Stimulated activated effector memory CD8-positive, alpha-beta T cell treated with anti-CD3 and anti-CD28 coated beads, Interleukin-12 subunit alpha, Interleukin-12 subunit beta, amount 100 ng/mL, for 72 hours (primary cell): ENCODE results near the gene CLSTN2.
A peak's percentile ranks its signal among the peaks of the same experiment; 100 is the strongest.

Experiments
- ATAC-seq: fragments of 150-1000 bp; cut with Tn5 transposase; 2 replicates; pipeline ENCODE4 v1.10.0; 2021
- DNase-seq, 2 donors: peaks; one replicate each; pipeline ENCODE4 v3.0.0; 2021 to 2022; ENCODE audit warnings: low spot score in 2 of 2
- H3K27ac Mint-ChIP-seq: one replicate; pipeline ENCODE4 v1.8.0; 2022; ENCODE audit warnings: mild to moderate bottlenecking, mixed read lengths
- H3K36me3 Mint-ChIP-seq: one replicate; pipeline ENCODE4 v1.8.0; 2022; ENCODE audit warnings: mild to moderate bottlenecking, mixed read lengths
- H3K4me1 Mint-ChIP-seq: one replicate; pipeline ENCODE4 v1.8.0; 2022; ENCODE audit warnings: mixed read lengths
- H3K4me3 Mint-ChIP-seq: one replicate; pipeline ENCODE4 v1.8.0; 2022; ENCODE audit warnings: mild to moderate bottlenecking, mixed read lengths
- H3K9me3 Mint-ChIP-seq: one replicate; pipeline ENCODE4 v1.8.0; 2022; ENCODE audit warnings: mixed read lengths

Gene CLSTN2

GRCh38 chr3:140434261-140434905 lies 499.4 kb downstream of the CLSTN2 start:
- DNase-seq (peak in 1 of 2 donors; percentile 34), ATAC-seq (peak; percentile 24)
- Mint-ChIP-seq H3K9me3 (no peaks in the 10 kb centered on the region), H3K4me1 (no peaks in the 10 kb centered on the region), H3K4me3 (no peak overlapping the region), H3K36me3 (no peaks in the 10 kb centered on the region), H3K27ac (no peak overlapping the region)

- no peaks in the 10 kb centered on the region for H3K4me1 Mint-ChIP-seq
- no peak for ATAC-seq
- no peaks in the 10 kb centered on the region for H3K36me3 Mint-ChIP-seq
- no peak overlapping the region for H3K4me3 Mint-ChIP-seq
- DNase-seq: no peak
- no peak overlapping the region for H3K27ac Mint-ChIP-seq
- H3K9me3 Mint-ChIP-seq: no peaks in the 10 kb centered on the region
Measured at GRCh38 chr3:140436421-140436820, 501.4 kb downstream of the CLSTN2 start.

- no peaks in the 10 kb centered on the region for H3K9me3 Mint-ChIP-seq
- ATAC-seq (no peak), DNase-seq (no peak)
- H3K4me1 Mint-ChIP-seq: no peaks in the 10 kb centered on the region
- H3K27ac Mint-ChIP-seq: no peak overlapping the region
- H3K36me3 Mint-ChIP-seq: no peaks in the 10 kb centered on the region
- no peak overlapping the region for H3K4me3 Mint-ChIP-seq
Measured at GRCh38 chr3:140438736-140439470, 503.9 kb downstream of the CLSTN2 start.

- Mint-ChIP-seq H3K4me1 (no peaks in the 10 kb centered on the region), H3K27ac (no peak overlapping the region), H3K9me3 (no peaks in the 10 kb centered on the region), H3K36me3 (no peaks in the 10 kb centered on the region), H3K4me3 (no peak overlapping the region)
- ATAC-seq (no peak), DNase-seq (no peak)
Measured at GRCh38 chr3:140439527-140439926, 504.5 kb downstream of the CLSTN2 start.

GRCh38 chr3:140440446-140440845 lies 505.5 kb downstream of the CLSTN2 start:
- ATAC-seq (no peak), DNase-seq (no peak)
- Mint-ChIP-seq H3K4me1 (no peaks in the 10 kb centered on the region), H3K36me3 (no peaks in the 10 kb centered on the region), H3K4me3 (no peak overlapping the region), H3K9me3 (no peaks in the 10 kb centered on the region), H3K27ac (no peak overlapping the region)

GRCh38 chr3:140441006-140441405 lies 506.0 kb downstream of the CLSTN2 start:
- Mint-ChIP-seq H3K4me1 (no peaks in the 10 kb centered on the region), H3K4me3 (no peak overlapping the region), H3K27ac (no peak overlapping the region), H3K36me3 (no peaks in the 10 kb centered on the region), H3K9me3 (no peaks in the 10 kb centered on the region)
- DNase-seq (no peak), ATAC-seq (no peak)

- Mint-ChIP-seq H3K27ac (no peak overlapping the region), H3K36me3 (no peaks in the 10 kb centered on the region), H3K9me3 (no peaks in the 10 kb centered on the region), H3K4me1 (no peaks in the 10 kb centered on the region), H3K4me3 (no peak overlapping the region)
- no peak for DNase-seq
- no peak for ATAC-seq
Measured at GRCh38 chr3:140442621-140443020, 507.6 kb downstream of the CLSTN2 start.

- Mint-ChIP-seq H3K27ac (no peak overlapping the region), H3K9me3 (no peaks in the 10 kb centered on the region), H3K4me1 (no peaks in the 10 kb centered on the region), H3K4me3 (no peak overlapping the region), H3K36me3 (no peaks in the 10 kb centered on the region)
- DNase-seq (no peak), ATAC-seq (no peak)
Measured at GRCh38 chr3:140443073-140443472, 508.1 kb downstream of the CLSTN2 start.

- no peak for DNase-seq
- no peak overlapping the region for H3K27ac Mint-ChIP-seq
- ATAC-seq: no peak
- no peak overlapping the region for H3K4me3 Mint-ChIP-seq
- no peaks in the 10 kb centered on the region for H3K36me3 Mint-ChIP-seq
- H3K9me3 Mint-ChIP-seq: no peaks in the 10 kb centered on the region
- no peaks in the 10 kb centered on the region for H3K4me1 Mint-ChIP-seq
Measured at GRCh38 chr3:140443806-140444205, 508.8 kb downstream of the CLSTN2 start.

GRCh38 chr3:140446734-140447133 lies 511.7 kb downstream of the CLSTN2 start:
- Mint-ChIP-seq H3K36me3 (no peaks in the 10 kb centered on the region), H3K27ac (no peak overlapping the region), H3K4me1 (no peaks in the 10 kb centered on the region), H3K9me3 (no peaks in the 10 kb centered on the region), H3K4me3 (no peak overlapping the region)
- DNase-seq (no peak), ATAC-seq (no peak)

- no peak for ATAC-seq
- no peaks in the 10 kb centered on the region for H3K36me3 Mint-ChIP-seq
- no peak overlapping the region for H3K27ac Mint-ChIP-seq
- H3K9me3 Mint-ChIP-seq: no peaks in the 10 kb centered on the region
- no peak overlapping the region for H3K4me3 Mint-ChIP-seq
- no peak for DNase-seq
- H3K4me1 Mint-ChIP-seq: no peaks in the 10 kb centered on the region
Measured at GRCh38 chr3:140447136-140447535, 512.2 kb downstream of the CLSTN2 start.

- no peak for ATAC-seq
- no peaks in the 10 kb centered on the region for H3K36me3 Mint-ChIP-seq
- H3K9me3 Mint-ChIP-seq: no peaks in the 10 kb centered on the region
- no peaks in the 10 kb centered on the region for H3K4me1 Mint-ChIP-seq
- H3K27ac Mint-ChIP-seq: no peak overlapping the region
- no peak overlapping the region for H3K4me3 Mint-ChIP-seq
- DNase-seq: no peak
Measured at GRCh38 chr3:140448001-140448400, 513.0 kb downstream of the CLSTN2 start.

- H3K9me3 Mint-ChIP-seq: no peaks in the 10 kb centered on the region
- no peak overlapping the region for H3K27ac Mint-ChIP-seq
- no peaks in the 10 kb centered on the region for H3K36me3 Mint-ChIP-seq
- no peak for ATAC-seq
- H3K4me3 Mint-ChIP-seq: no peak overlapping the region
- H3K4me1 Mint-ChIP-seq: no peaks in the 10 kb centered on the region
- DNase-seq: no peak
Measured at GRCh38 chr3:140449413-140450256, 514.6 kb downstream of the CLSTN2 start.

GRCh38 chr3:140453750-140454149 lies 518.8 kb downstream of the CLSTN2 start:
- H3K4me1 Mint-ChIP-seq: no peaks in the 10 kb centered on the region
- no peak overlapping the region for H3K4me3 Mint-ChIP-seq
- ATAC-seq (no peak), DNase-seq (no peak)
- no peak overlapping the region for H3K27ac Mint-ChIP-seq
- H3K36me3 Mint-ChIP-seq: no peaks in the 10 kb centered on the region
- no peaks in the 10 kb centered on the region for H3K9me3 Mint-ChIP-seq

- DNase-seq (no peak), ATAC-seq (no peak)
- no peak overlapping the region for H3K4me3 Mint-ChIP-seq
- H3K9me3 Mint-ChIP-seq: no peaks in the 10 kb centered on the region
- no peaks in the 10 kb centered on the region for H3K4me1 Mint-ChIP-seq
- H3K36me3 Mint-ChIP-seq: no peaks in the 10 kb centered on the region
- H3K27ac Mint-ChIP-seq: no peak overlapping the region
Measured at GRCh38 chr3:140455521-140456214, 520.7 kb downstream of the CLSTN2 start.
